Measurements from ENCODE around the gene UCMA.

GRCh38 chr10:13187135-13187534, 47.0 kb downstream of the UCMA start:
- TF ChIP-seq CTCF (IDR thresholded peaks at IDR 0.05) (no peak), POLR2A (IDR thresholded peaks at IDR 0.05) (no peak)

Data from uterus (tissue), 2 donors.